ENCODE results near the gene BTLA.
"Not testable (repeated sequence)": the region's sequence is repeated elsewhere in the genome, so short reads cannot be mapped to it uniquely, and the experiment has no call there.

The BTLA gene

GRCh38 chr3:112429960-112430359, 69.3 kb downstream of the BTLA start:
- no peak for DNase-seq (ENCODE audit: low spot score)
- in situ Hi-C loops (cut with MboI; ENCODE audit: low pct_unique_long_range_greater_than_20kb, low sequenced_read_pairs, unreplicated experiment): no loop called here
- no peak for TF ChIP-seq CTCF (IDR thresholded peaks at IDR 0.05; ENCODE audit: extremely low read depth, insufficient read depth, missing control alignments)

DNA sequence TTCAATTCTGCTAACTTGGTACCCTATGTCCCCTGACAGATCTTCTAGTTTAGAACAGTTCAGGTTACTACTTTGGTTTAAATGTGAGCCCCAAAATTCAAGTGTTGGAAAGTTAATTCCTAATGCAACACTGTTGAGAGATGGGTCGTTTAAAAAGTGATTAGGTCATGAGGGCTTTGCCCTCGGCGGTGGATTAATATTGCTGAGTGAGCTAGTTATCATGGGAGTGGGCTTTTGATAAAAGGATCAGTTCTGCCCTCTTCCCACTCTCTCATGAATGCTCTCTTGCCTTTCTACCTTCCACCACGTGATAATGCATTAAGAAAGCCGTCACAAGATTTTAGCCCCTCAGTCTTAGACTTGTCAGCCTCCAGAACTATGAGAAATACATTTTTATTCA, 72.1 kb downstream of the BTLA start:
- no peak for TF ChIP-seq CTCF (IDR thresholded peaks at IDR 0.05; ENCODE audit: extremely low read depth, insufficient read depth, missing control alignments)
- in situ Hi-C loops (cut with MboI; ENCODE audit: low pct_unique_long_range_greater_than_20kb, low sequenced_read_pairs, unreplicated experiment): no loop called here
- no peak for DNase-seq (ENCODE audit: low spot score)

- no peak for TF ChIP-seq CTCF (IDR thresholded peaks at IDR 0.05; ENCODE audit: extremely low read depth, insufficient read depth, missing control alignments)
- in situ Hi-C loops (cut with MboI; ENCODE audit: low pct_unique_long_range_greater_than_20kb, low sequenced_read_pairs, unreplicated experiment): no loop called here
- no peak for DNase-seq (ENCODE audit: low spot score)
Measured at GRCh38 chr3:112425858-112426750, 73.2 kb downstream of the BTLA start.

- DNase-seq (ENCODE audit: low spot score): no peak
- no peak for TF ChIP-seq CTCF (IDR thresholded peaks at IDR 0.05; ENCODE audit: extremely low read depth, insufficient read depth, missing control alignments)
- in situ Hi-C loops (cut with MboI; ENCODE audit: low pct_unique_long_range_greater_than_20kb, low sequenced_read_pairs, unreplicated experiment): no loop called here
Measured at GRCh38 chr3:112425382-112425781, 73.9 kb downstream of the BTLA start.

DNA sequence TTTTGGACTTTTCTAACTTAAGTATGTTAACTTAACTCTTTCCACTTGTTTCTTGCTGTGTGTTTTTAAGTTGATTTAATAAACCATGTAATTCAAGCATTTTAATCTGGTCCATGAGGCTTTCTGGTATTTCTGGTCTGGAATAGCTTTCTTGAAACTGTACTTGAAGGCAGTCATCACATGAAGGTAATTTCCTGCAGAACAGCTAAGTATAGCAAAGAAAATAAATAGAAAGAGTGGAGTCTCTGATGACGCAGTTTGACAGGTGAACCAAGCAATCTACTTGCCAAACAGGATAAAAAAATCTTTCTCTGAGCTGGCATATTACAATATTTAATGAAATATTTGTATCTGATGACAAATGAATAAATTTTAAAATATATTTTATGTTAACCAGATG, 74.9 kb downstream of the BTLA start:
- TF ChIP-seq CTCF (IDR thresholded peaks at IDR 0.05; ENCODE audit: extremely low read depth, insufficient read depth, missing control alignments): no peak
- in situ Hi-C loops (cut with MboI; ENCODE audit: low pct_unique_long_range_greater_than_20kb, low sequenced_read_pairs, unreplicated experiment): no loop called here
- DNase-seq (ENCODE audit: low spot score): no peak

DNA sequence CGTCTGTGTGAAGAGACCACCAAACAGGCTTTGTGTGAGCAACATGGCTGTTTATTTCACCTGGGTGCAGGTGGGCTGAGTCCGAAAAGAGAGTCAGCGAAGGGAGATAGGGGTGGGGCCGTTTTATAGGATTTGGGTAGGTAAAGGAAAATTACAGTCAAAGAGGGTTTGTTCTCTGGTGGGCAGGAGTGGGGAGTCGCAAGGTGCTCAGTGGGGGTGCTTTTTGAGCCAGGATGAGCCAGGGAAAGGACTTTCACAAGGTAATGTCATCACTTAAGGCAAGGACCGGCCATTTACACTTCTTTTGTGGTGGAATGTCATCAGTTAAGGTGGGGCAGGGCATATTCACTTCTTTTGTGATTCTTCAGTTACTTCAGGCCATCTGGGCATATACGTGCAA, 76.4 kb downstream of the BTLA start:
- DNase-seq (ENCODE audit: low spot score); in situ Hi-C loops (cut with MboI; ENCODE audit: low pct_unique_long_range_greater_than_20kb, low sequenced_read_pairs, unreplicated experiment): not testable (repeated sequence)

- in situ Hi-C loops (cut with MboI; ENCODE audit: low pct_unique_long_range_greater_than_20kb, low sequenced_read_pairs, unreplicated experiment); DNase-seq (ENCODE audit: low spot score): not testable (repeated sequence)
Measured at GRCh38 chr3:112418526-112418925, 80.7 kb downstream of the BTLA start.

All from GM13977 (cell line).